Glutamatergic neuron (in vitro differentiated cells): ENCODE measurements around the gene HSPA9. TPM values are rescaled to one million over a fixed set of nuclear protein-coding genes. Genes with fewer than 3 reads are reported as not detected.
A peak's percentile ranks its signal among the peaks of the same experiment; 100 is the strongest.

Experiments used
- DNase-seq: peaks from one replicate; pipeline ENCODE4 v3.0.0; 2022
- H3K27ac Mint-ChIP-seq: one replicate; pipeline ENCODE4 v1.8.0; 2020; ENCODE audit warnings: mild to moderate bottlenecking, mixed read lengths, inconsistent platforms; ENCODE audit not compliant: unreplicated experiment
- H3K27me3 Mint-ChIP-seq: one replicate; pipeline ENCODE4 v1.8.0; 2020; ENCODE audit warnings: mild to moderate bottlenecking, moderate library complexity, mixed read lengths, inconsistent platforms; ENCODE audit not compliant: unreplicated experiment
- H3K36me3 Mint-ChIP-seq: one replicate; pipeline ENCODE4 v1.8.0; 2020; ENCODE audit warnings: mild to moderate bottlenecking, mixed read lengths, inconsistent platforms; ENCODE audit not compliant: unreplicated experiment
- H3K4me1 Mint-ChIP-seq: one replicate; pipeline ENCODE4 v1.8.0; 2020; ENCODE audit warnings: mild to moderate bottlenecking, low read depth, mixed read lengths, inconsistent platforms; ENCODE audit not compliant: unreplicated experiment
- H3K4me3 Mint-ChIP-seq: one replicate; pipeline ENCODE4 v1.8.0; 2020; ENCODE audit warnings: mild to moderate bottlenecking, mixed read lengths, inconsistent platforms; ENCODE audit not compliant: unreplicated experiment
- H3K9me3 Mint-ChIP-seq: one replicate; pipeline ENCODE4 v1.8.0; 2020; ENCODE audit warnings: mild to moderate bottlenecking, moderate library complexity, mixed read lengths, inconsistent platforms; ENCODE audit not compliant: unreplicated experiment
- total RNA-seq: library from RNA; stranded (reverse); fragmentation: NEBNext Ultra II Directional; extraction: Animal tissue kit (Norgen Biotek cat#: 25700); gene quantifications from one replicate; pipeline ENCODE4 v1.2.1, GENCODE V29; 2021; ENCODE audit not compliant: unreplicated experiment
- TF ChIP-seq, protein P1 (sequence below): fragments of 200-600 bp; sonication (generic); IDR thresholded peaks from one replicate; pipeline ENCODE4 v1.5.0; 2021; ENCODE audit not compliant: partially characterized antibody, unreplicated experiment

HSPA9 gene
- total RNA-seq, 1 donor from 2014 or later: 184 TPM

DNA sequence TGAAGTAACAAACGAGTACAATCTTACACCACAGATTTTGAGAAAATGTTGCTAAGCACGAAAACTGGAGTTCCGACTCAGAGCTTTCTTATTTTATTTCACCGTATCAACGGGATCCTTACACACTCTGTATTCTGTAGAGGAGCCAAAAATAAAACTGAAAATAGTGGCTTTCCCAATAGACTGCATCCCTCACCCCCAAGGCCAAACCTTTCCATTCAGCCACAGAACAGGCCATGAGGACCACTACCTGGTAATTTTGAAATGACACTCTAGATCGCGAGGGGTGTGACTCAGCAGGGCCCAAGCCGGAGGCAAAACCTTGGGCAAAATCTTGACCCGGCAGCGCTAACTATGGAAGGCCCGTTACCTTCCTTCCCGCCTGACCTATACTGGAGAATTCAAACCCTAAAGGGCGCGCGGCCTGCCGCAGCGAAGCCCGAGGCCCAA, 432 bp downstream of the HSPA9 start:
- peak overlapping the region; percentile 95 for H3K4me3 Mint-ChIP-seq
- H3K36me3 Mint-ChIP-seq: no peaks in the 10 kb centered on the region
- peak overlapping the region; percentile 100 for H3K27ac Mint-ChIP-seq
- DNase-seq: no peak
- peaks cover 11% of the 10 kb centered on the region for H3K9me3 Mint-ChIP-seq
- H3K4me1 Mint-ChIP-seq: peaks cover 6% of the 10 kb centered on the region
- TF ChIP-seq, protein P1, sequence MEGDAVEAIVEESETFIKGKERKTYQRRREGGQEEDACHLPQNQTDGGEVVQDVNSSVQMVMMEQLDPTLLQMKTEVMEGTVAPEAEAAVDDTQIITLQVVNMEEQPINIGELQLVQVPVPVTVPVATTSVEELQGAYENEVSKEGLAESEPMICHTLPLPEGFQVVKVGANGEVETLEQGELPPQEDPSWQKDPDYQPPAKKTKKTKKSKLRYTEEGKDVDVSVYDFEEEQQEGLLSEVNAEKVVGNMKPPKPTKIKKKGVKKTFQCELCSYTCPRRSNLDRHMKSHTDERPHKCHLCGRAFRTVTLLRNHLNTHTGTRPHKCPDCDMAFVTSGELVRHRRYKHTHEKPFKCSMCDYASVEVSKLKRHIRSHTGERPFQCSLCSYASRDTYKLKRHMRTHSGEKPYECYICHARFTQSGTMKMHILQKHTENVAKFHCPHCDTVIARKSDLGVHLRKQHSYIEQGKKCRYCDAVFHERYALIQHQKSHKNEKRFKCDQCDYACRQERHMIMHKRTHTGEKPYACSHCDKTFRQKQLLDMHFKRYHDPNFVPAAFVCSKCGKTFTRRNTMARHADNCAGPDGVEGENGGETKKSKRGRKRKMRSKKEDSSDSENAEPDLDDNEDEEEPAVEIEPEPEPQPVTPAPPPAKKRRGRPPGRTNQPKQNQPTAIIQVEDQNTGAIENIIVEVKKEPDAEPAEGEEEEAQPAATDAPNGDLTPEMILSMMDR: no peak
- H3K27me3 Mint-ChIP-seq: peaks cover 7% of the 10 kb centered on the region

DNA sequence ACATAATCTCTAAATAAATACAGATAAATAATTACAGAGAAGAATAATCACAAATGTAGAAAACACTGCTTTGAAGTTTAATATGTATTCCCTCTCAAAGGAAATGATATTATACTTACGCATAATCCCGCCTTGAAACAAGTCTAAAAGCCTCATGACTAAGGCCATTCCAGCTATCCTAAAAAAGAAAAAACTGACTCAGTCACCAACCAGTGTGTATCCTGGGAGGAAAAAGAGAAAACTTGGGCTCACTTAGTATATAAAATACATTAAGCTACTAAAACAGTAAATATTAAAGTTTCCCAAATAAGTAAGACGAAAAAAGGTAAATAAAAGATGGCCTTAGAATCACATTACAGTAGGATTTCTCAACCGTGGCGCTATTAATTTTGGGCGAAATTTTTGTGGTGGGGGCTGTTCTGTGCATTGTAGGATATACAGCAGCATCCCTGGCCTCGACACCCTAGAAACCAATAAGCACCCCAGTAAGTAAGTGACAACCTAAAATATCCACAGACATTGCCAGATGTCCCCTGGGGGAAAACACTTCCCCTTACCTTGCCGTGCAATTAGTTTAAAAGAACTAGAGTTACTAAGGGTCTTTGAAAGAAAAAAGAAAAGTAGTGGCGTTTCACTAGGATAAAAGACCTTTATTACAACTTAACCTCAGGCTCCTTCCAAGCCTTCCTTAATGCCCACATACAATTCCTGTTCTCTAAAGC, 1.1 kb downstream of the HSPA9 start:
- peaks cover 7% of the 10 kb centered on the region for H3K27me3 Mint-ChIP-seq
- peak overlapping the region; percentile 100 for H3K27ac Mint-ChIP-seq
- TF ChIP-seq, protein P1: no peak
- no peaks in the 10 kb centered on the region for H3K36me3 Mint-ChIP-seq
- H3K9me3 Mint-ChIP-seq: peaks cover 11% of the 10 kb centered on the region
- no peak for DNase-seq
- peaks cover 6% of the 10 kb centered on the region for H3K4me1 Mint-ChIP-seq
- peak overlapping the region; percentile 95 for H3K4me3 Mint-ChIP-seq

DNA sequence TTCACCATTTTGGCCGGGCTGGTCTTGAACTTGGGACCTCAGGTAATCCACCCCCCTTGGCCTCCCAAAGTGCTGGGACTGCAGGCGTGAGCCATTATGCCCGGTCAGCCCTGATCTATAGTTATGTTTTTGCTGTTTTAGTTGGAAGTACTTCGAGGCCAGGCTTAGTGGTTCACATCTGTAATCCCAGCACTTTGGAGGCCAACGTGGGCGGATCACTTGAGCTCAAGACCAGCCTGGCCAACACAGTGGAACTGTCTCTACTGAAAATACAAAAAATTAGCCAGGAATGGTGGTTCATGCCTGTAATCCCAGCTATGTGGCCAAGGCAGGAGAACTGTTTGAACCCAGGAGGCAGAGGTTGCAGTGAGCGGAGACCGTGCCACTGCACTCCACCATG, 2.0 kb downstream of the HSPA9 start:
- Mint-ChIP-seq H3K27ac (no peak overlapping the region), H3K4me1 (peaks cover 6% of the 10 kb centered on the region), H3K9me3 (peaks cover 11% of the 10 kb centered on the region), H3K4me3 (no peak overlapping the region), H3K36me3 (no peaks in the 10 kb centered on the region), H3K27me3 (peaks cover 7% of the 10 kb centered on the region)
- DNase-seq: no peak
- TF ChIP-seq, protein P1: no peak

DNA sequence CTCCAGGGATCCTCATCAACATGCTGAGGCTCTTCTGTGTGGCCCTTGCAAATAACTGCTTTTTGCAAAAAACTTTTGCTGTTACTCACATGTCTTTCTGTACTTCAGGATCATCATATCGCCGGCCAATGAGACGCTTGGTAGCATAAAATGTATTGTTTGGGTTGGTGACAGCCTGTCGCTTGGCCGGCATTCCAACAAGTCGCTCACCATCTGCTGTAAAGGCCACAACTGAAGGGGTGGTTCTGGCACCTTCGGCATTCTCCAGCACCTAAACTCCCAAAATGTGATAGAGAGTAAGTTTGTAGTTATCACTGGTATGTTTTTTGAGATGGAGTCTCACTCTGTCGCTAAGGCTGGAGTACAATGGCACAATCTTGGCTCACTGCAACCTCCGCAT, 4.3 kb downstream of the HSPA9 start:
- peaks cover 5% of the 10 kb centered on the region for H3K27me3 Mint-ChIP-seq
- no peak overlapping the region for H3K4me3 Mint-ChIP-seq

DNA sequence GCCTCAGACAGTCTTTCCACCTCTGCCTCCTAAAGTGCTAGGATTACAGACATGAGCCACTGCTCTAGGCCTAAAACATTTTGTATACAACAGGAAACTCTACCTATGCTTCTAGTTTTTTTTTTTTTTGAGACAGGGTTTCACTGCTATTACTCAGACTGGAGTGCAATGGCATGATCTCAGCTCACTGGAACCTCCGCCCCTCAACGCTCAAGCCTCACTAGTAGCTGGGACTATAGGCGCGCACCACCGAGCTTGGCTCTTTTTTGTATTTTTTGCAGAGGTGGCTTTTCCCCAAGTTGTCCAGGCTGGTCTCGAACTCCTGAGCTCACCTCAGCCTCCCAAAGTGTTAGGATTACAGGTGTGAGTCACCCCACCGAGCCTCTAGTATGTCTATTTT, 5.4 kb downstream of the HSPA9 start:
- H3K4me1 Mint-ChIP-seq: peaks cover 3% of the 10 kb centered on the region
- no peak overlapping the region for H3K4me3 Mint-ChIP-seq
- no peaks in the 10 kb centered on the region for H3K36me3 Mint-ChIP-seq
- TF ChIP-seq, protein P1: no peak
- H3K27ac Mint-ChIP-seq: no peak overlapping the region
- H3K9me3 Mint-ChIP-seq: peaks cover 4% of the 10 kb centered on the region
- H3K27me3 Mint-ChIP-seq: peaks cover 3% of the 10 kb centered on the region
- no peak for DNase-seq

More for the DNA sequence above, 4.3 kb downstream of the HSPA9 start:
- H3K9me3 Mint-ChIP-seq: peaks cover 7% of the 10 kb centered on the region
- no peaks in the 10 kb centered on the region for H3K36me3 Mint-ChIP-seq
- no peak for DNase-seq
- H3K4me1 Mint-ChIP-seq: peaks cover 4% of the 10 kb centered on the region
- TF ChIP-seq, protein P1: no peak
- no peak overlapping the region for H3K27ac Mint-ChIP-seq
